GM12878 (cell line): Measurements from ENCODE around the gene GDF11. TPM values are rescaled to one million over a fixed set of nuclear protein-coding genes. Genes with fewer than 3 reads are reported as not detected.

Experiments
- ATF2 ChIP-seq: IDR thresholded peaks from 2 replicates; pipeline ENCODE4 v1.6.1; 2012; ENCODE audit warnings: low read length, inconsistent platforms
- BHLHE40 ChIP-seq, 2 experiments: fragments of 450-650 bp in 1 of 2; IDR thresholded peaks; 2 replicates each; pipeline ENCODE4 v1.6.1; 2011 to 2017; ENCODE audit warnings: low read depth in 2 of 2, borderline replicate concordance in 1 of 2, improper control_type of control experiment in 1 of 2, low read length in 1 of 2, mild to moderate bottlenecking in 1 of 2
- CEBPZ ChIP-seq: fragments of 150-350 bp; IDR thresholded peaks from 2 replicates; pipeline ENCODE4 v1.6.1; 2016; ENCODE audit warnings: low read depth, low read length
- CREB1 ChIP-seq: IDR thresholded peaks from 2 replicates; pipeline ENCODE4 v1.6.1; 2012; ENCODE audit warnings: low read depth, mild to moderate bottlenecking, inconsistent platforms
- CREM ChIP-seq: IDR thresholded peaks from 2 replicates; pipeline ENCODE4 v1.6.1; 2014; ENCODE audit warnings: antibody characterized with exemption, low read depth
- EP300 ChIP-seq, 2 experiments: fragments of 150-350 bp in 1 of 2; IDR thresholded peaks; 2 replicates each; pipeline ENCODE4 v1.6.1; 2011 to 2012; ENCODE audit warnings: low read depth in 2 of 2, low read length in 2 of 2, borderline replicate concordance in 1 of 2, improper control_type of control experiment in 1 of 2, inconsistent platforms in 1 of 2; ENCODE audit not compliant: control insufficient read depth in 1 of 2
- IKZF2 ChIP-seq, 2 experiments: fragments of 450-650 bp; IDR thresholded peaks; 2 replicates each; pipeline ENCODE4 v1.6.1; 2017; ENCODE audit warnings: mild to moderate bottlenecking in 2 of 2, moderate library complexity in 2 of 2
- IRF3 ChIP-seq: fragments of 450-650 bp; IDR thresholded peaks from 2 replicates; pipeline ENCODE4 v1.6.1; 2014; ENCODE audit warnings: mild to moderate bottlenecking
- NFIC ChIP-seq: IDR thresholded peaks from 2 replicates; pipeline ENCODE4 v1.6.1; 2012; ENCODE audit warnings: low read depth, mild to moderate bottlenecking, inconsistent platforms, low read length, moderate library complexity
- PAX8 ChIP-seq: fragments of 450-650 bp; IDR thresholded peaks from 2 replicates; pipeline ENCODE4 v1.6.1; 2017; ENCODE audit warnings: mild to moderate bottlenecking, moderate library complexity
- PML ChIP-seq: IDR thresholded peaks from 2 replicates; pipeline ENCODE4 v1.6.1; 2012; ENCODE audit warnings: low read length, inconsistent platforms
- POLR2AphosphoS5 ChIP-seq: IDR thresholded peaks from 2 replicates; pipeline ENCODE4 v1.6.1; 2011; ENCODE audit warnings: mild to moderate bottlenecking, low read length, inconsistent platforms
- PRDM15 ChIP-seq: fragments of 450-650 bp; formaldehyde crosslinking; IDR thresholded peaks from 2 replicates; pipeline ENCODE4 v1.4.0; 2020; ENCODE audit warnings: mild to moderate bottlenecking, moderate library complexity
- RCOR1 ChIP-seq: conservative IDR thresholded peaks from 2 replicates; pipeline ENCODE4 v1.6.1; 2012; ENCODE audit warnings: low read depth, low read length, improper control_type of control experiment
- RFX5 ChIP-seq: IDR thresholded peaks from 2 replicates; pipeline ENCODE4 v1.6.1; 2011; ENCODE audit warnings: low read depth, low read length, improper control_type of control experiment
- TCF12 ChIP-seq: IDR thresholded peaks from 2 replicates; pipeline ENCODE4 v1.6.1; 2011; ENCODE audit warnings: low read depth, mild to moderate bottlenecking, low read length
- TCF3 ChIP-seq: IDR thresholded peaks from 2 replicates; pipeline ENCODE4 v1.6.1; 2012; ENCODE audit warnings: low read depth, mild to moderate bottlenecking, low read length, borderline replicate concordance; ENCODE audit not compliant: insufficient read depth
- polyA plus RNA-seq, 11 experiments: library from polyadenylated mRNA; depleted of rRNA in 4 of 11; unstranded in 6 of 11; stranded (reverse) in 5 of 11; fragments of >200 nt; fragmentation: Nextera tagmentation in 4 of 11; fragmentation: Illumina TruSeq in 1 of 11; extraction: Ambion mirVana in 4 of 11; extraction: Trizol in 1 of 11; gene quantifications; 1 replicate in 1 of 11; 2 replicates in 10 of 11; pipeline versions ENCODE4 v1.2.1 to v1.2.3, GENCODE V29; 2011 to 2016; ENCODE audit warnings: inconsistent platforms in 2 of 11, missing spikeins in 2 of 11, low read depth in 1 of 11
- total RNA-seq, 4 experiments: library from RNA; depleted of rRNA in 3 of 4; stranded (reverse); fragments of >200 nt in 3 of 4; fragmentation: Illumina TruSeq in 1 of 4; extraction: Trizol in 1 of 4; gene quantifications; 2 replicates each; pipeline versions ENCODE4 v1.2.1 to v1.2.3, GENCODE V29; 2013 to 2021

GDF11 gene
- total and polyA plus RNA-seq, 10 of the 15 experiments (the other 5 are each of a cell fraction or from before 2014, with no cell fraction given) = 0.83 to 15.4 (median 4.3) TPM

GRCh38 chr12:55717011-55718007 is 25.6 kb upstream of the GDF11 start (continued):
- no peak for TF ChIP-seq PRDM15 (CRISPR knock-in tag)
- peak; percentile 59; the same call in 1 of the 2 replicates for TF ChIP-seq ATF2
- TF ChIP-seq PML = 0 out of 2 replicates have a peak, but pooled peaks have one; percentile 51
- peak; percentile 19; the same call in 1 of the 2 replicates for TF ChIP-seq CREB1
- no peak for TF ChIP-seq CEBPZ
- peak; percentile 33; the same call in 1 of the 2 replicates for TF ChIP-seq CREM
- TF ChIP-seq RCOR1 = no peak
- no peak for TF ChIP-seq IRF3
- peak; percentile 37; the same call in 1 of the 2 replicates for TF ChIP-seq NFIC
- no peak; a peak in 1 of 4 replicates for TF ChIP-seq EP300 (IDR thresholded peaks at IDR 0.05; ENCODE audit: borderline replicate concordance in 1 of 2, control insufficient read depth in 1 of 2, low read depth in 2 of 2, low read length in 2 of 2)
- no peak for TF ChIP-seq RFX5
- TF ChIP-seq TCF3 = peak; percentile 70; the same call in 1 of the 2 replicates
- no peak for TF ChIP-seq PAX8
- TF ChIP-seq BHLHE40 (IDR thresholded peaks at IDR 0.05; ENCODE audit: borderline replicate concordance in 1 of 2, low read depth in 2 of 2, low read length in 1 of 2) = peak in 1 of 2 experiments; percentile 22; a peak in 1 of 4 replicates
- peak; percentile 25 to 64; a peak in 2 of 4 replicates for TF ChIP-seq IKZF2 (IDR thresholded peaks at IDR 0.05)
- no peak for TF ChIP-seq POLR2AphosphoS5
- TF ChIP-seq TCF12 = peak; percentile 74; the same call in 1 of the 2 replicates
